ENCODE results near the gene STXBP1.

DNA sequence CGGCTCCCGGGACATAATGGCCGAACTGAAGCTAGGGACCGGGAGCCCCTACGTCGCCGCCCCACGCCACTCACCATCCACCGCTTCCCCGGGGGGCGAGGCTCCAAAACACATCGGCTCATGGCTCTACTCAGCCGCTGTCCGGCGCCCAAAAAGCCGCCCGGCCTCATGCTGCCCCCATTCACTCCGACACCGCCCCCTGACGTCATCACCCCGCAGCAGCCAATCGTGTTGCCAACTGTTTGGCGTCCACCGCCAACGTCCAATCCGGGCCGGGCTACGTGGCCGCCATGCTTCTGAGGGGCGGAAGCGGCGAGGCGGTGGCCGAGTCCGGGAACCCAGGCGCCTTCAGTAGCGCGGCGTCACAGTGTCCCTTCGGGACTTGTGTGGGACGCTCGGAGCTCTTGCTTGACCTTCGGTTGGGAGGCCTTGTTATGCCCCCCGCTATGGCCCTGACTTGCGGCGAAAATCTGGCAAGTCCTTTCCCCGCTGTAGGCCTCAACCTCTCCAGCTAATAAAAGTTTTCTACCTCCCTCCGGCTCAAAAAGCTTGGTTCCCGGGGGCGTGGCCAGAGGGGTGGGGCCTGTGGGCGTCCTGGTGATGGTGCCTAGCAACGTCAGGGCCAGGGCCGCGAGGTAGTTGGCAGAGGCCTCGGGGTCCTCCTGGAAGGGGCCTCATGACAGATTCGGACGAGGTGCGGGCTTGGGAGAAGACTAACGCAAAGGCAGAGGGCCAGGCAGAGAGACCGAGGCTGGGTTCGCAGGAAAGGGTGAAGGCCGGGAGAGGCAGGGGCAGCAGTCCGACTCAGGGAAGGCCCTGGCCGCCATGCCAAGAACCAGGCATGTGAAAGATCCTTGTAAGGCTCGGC lies 103.6 kb downstream of the STXBP1 start, which contains the start of the genes PTRH1 and TTC16:
- TF ChIP-seq POLR2A (IDR thresholded peaks at IDR 0.05; ENCODE audit: low read depth, low read length) (no peak), POLR2AphosphoS5 (IDR thresholded peaks at IDR 0.05; ENCODE audit: low read depth, low read length) (no peak), SPI1 (IDR thresholded peaks at IDR 0.05; ENCODE audit: low read depth, low read length) (no peak), TAF1 (IDR thresholded peaks at IDR 0.05; ENCODE audit: low read depth, low read length) (no peak), PAX5 (IDR thresholded peaks at IDR 0.05; ENCODE audit: insufficient read depth, low read length, severe bottlenecking) (no peak), POU2F2 (IDR thresholded peaks at IDR 0.05; ENCODE audit: low read depth, low read length) (no peak)
